ENCODE data around the gene OPRM1.
"Not testable (repeated sequence)": the region's sequence is repeated elsewhere in the genome, so short reads cannot be mapped to it uniquely, and the experiment has no call there.

The OPRM1 gene

GRCh38 chr6:154039231-154039842, at the start of gene OPRM1:
OPRM1 (plus strand) TSS chr6:154039240; CDS start chr6:154039545, 305 bp downstream.
- DNase-seq (ENCODE audit: low spot score) = no peak

GRCh38 chr6:153989989-153990388, 49.1 kb upstream of the OPRM1 start:
- DNase-seq (ENCODE audit: low spot score) = no peak

- DNase-seq (ENCODE audit: low spot score) = no peak
Measured at GRCh38 chr6:153994004-153994403, 45.0 kb upstream of the OPRM1 start.

GRCh38 chr6:153994811-153995210, 44.2 kb upstream of the OPRM1 start:
- no peak for DNase-seq (ENCODE audit: low spot score)

GRCh38 chr6:153997221-153997620, 41.8 kb upstream of the OPRM1 start:
- DNase-seq (ENCODE audit: low spot score) = no peak

- DNase-seq (ENCODE audit: low spot score) = no peak
Measured at GRCh38 chr6:154001494-154002285, 37.4 kb upstream of the OPRM1 start.

GRCh38 chr6:154002894-154003293, 36.1 kb upstream of the OPRM1 start:
- no peak for DNase-seq (ENCODE audit: low spot score)

- DNase-seq (ENCODE audit: low spot score) = no peak
Measured at GRCh38 chr6:154010371-154010770, 28.7 kb upstream of the OPRM1 start.

- no peak for DNase-seq (ENCODE audit: low spot score)
Measured at GRCh38 chr6:154012852-154013251, 26.2 kb upstream of the OPRM1 start.

GRCh38 chr6:154017786-154018185, 21.3 kb upstream of the OPRM1 start:
- no peak for DNase-seq (ENCODE audit: low spot score)

- DNase-seq (ENCODE audit: low spot score) = no peak
Measured at GRCh38 chr6:154030646-154031045, 8.4 kb upstream of the OPRM1 start.

- DNase-seq (ENCODE audit: low spot score) = no peak
Measured at GRCh38 chr6:154041001-154041400, 2.0 kb downstream of the OPRM1 start.

- DNase-seq (ENCODE audit: low spot score) = no peak
Measured at GRCh38 chr6:154053141-154053540, 14.1 kb downstream of the OPRM1 start.

- DNase-seq (ENCODE audit: low spot score) = no peak
Measured at GRCh38 chr6:154056536-154056935, 17.5 kb downstream of the OPRM1 start.

GRCh38 chr6:154057098-154057497, 18.1 kb downstream of the OPRM1 start:
- no peak for DNase-seq (ENCODE audit: low spot score)

GRCh38 chr6:154058963-154059680, 20.1 kb downstream of the OPRM1 start:
- DNase-seq (ENCODE audit: low spot score) = no peak

GRCh38 chr6:154060076-154060475, 21.0 kb downstream of the OPRM1 start:
- DNase-seq (ENCODE audit: low spot score) = no peak

- no peak for DNase-seq (ENCODE audit: low spot score)
Measured at GRCh38 chr6:154070041-154070440, 31.0 kb downstream of the OPRM1 start.

- no peak for DNase-seq (ENCODE audit: low spot score)
Measured at GRCh38 chr6:154070657-154071056, 31.6 kb downstream of the OPRM1 start.

- no peak for DNase-seq (ENCODE audit: low spot score)
Measured at GRCh38 chr6:154071236-154071635, 32.2 kb downstream of the OPRM1 start.

GRCh38 chr6:154071711-154072110, 32.7 kb downstream of the OPRM1 start:
- DNase-seq (ENCODE audit: low spot score) = no peak

- DNase-seq (ENCODE audit: low spot score) = not testable (repeated sequence)
Measured at GRCh38 chr6:154078596-154078995, 39.6 kb downstream of the OPRM1 start.
